ENCODE measurements around the gene RDH14. TPM values are rescaled to one million over a fixed set of nuclear protein-coding genes. Genes with fewer than 3 reads are reported as not detected.
A peak's percentile ranks its signal among the peaks of the same experiment; 100 is the strongest.

Gene RDH14
- total and polyA plus RNA-seq, 10 of the 15 experiments (the other 5 are each of a cell fraction or from before 2014, with no cell fraction given), result 15.5 to 33.4 (median 22.8) TPM

DNA sequence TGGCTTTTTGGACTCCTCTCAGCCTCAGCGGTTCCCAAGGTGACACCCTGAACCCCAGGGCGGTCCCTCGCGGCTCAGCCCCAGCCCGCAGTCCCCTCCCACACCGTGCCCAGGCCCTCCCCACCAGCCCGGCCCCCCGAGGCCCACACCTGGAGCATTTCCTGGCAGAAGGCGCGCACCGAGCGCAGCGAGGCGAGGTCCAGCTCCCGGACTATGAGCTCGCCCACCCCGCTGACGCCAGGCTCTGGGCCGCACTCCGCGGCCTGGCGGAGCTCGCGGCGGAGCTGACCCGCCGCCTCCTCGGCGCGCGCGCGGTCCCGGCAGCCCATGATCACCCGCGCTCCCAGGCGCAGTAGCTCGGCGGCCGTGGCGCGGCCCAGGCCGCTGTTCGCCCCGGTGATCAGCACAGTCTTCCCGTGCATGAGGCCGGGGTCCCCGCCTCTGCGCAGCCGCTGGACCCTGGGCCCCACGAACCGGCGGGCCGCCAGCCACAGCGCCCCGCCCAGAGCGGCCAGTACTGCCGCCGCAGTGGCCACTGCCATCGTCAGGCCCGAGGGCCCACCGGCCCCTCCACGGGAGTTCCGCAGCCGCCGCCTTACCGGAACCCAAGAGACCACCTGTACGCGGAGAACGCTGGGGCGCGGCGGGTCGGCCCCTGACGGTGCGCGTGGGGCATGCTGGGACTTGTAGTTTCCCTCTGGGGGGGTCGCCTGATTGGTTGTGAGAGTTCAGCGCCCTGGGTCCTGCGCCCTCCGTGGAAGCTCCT lies at the start of gene RDH14 (continued):
- TF ChIP-seq, protein P1, sequence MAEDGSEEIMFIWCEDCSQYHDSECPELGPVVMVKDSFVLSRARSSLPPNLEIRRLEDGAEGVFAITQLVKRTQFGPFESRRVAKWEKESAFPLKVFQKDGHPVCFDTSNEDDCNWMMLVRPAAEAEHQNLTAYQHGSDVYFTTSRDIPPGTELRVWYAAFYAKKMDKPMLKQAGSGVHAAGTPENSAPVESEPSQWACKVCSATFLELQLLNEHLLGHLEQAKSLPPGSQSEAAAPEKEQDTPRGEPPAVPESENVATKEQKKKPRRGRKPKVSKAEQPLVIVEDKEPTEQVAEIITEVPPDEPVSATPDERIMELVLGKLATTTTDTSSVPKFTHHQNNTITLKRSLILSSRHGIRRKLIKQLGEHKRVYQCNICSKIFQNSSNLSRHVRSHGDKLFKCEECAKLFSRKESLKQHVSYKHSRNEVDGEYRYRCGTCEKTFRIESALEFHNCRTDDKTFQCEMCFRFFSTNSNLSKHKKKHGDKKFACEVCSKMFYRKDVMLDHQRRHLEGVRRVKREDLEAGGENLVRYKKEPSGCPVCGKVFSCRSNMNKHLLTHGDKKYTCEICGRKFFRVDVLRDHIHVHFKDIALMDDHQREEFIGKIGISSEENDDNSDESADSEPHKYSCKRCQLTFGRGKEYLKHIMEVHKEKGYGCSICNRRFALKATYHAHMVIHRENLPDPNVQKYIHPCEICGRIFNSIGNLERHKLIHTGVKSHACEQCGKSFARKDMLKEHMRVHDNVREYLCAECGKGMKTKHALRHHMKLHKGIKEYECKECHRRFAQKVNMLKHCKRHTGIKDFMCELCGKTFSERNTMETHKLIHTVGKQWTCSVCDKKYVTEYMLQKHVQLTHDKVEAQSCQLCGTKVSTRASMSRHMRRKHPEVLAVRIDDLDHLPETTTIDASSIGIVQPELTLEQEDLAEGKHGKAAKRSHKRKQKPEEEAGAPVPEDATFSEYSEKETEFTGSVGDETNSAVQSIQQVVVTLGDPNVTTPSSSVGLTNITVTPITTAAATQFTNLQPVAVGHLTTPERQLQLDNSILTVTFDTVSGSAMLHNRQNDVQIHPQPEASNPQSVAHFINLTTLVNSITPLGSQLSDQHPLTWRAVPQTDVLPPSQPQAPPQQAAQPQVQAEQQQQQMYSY (CRISPR knock-in tag; IDR thresholded peaks at IDR 0.05), result no peak
- TF ChIP-seq RFX5 (IDR thresholded peaks at IDR 0.05; ENCODE audit: low read depth, low read length), result no peak
- TF ChIP-seq EZH2 (IDR thresholded peaks at IDR 0.05; ENCODE audit: borderline replicate concordance, control insufficient read depth, low read depth, low read length), result no peak
- TF ChIP-seq ZZZ3 (IDR thresholded peaks at IDR 0.05; ENCODE audit: control insufficient read depth, insufficient read length, low read depth), result no peak
- TF ChIP-seq RAD21 (IDR thresholded peaks at IDR 0.05; ENCODE audit: insufficient read depth, low read depth, low read length), result no peak
- peak; percentile 82 for TF ChIP-seq NR2C1 (IDR thresholded peaks at IDR 0.05)
- TF ChIP-seq CREB1 (IDR thresholded peaks at IDR 0.05; ENCODE audit: low read depth), result peak; percentile 94
- peak in 1 of 2 experiments; percentile 72; a peak in 2 of 4 replicates for TF ChIP-seq BHLHE40 (IDR thresholded peaks at IDR 0.05; ENCODE audit: borderline replicate concordance in 1 of 2, low read depth in 2 of 2, low read length in 1 of 2)
- TF ChIP-seq NFYA (IDR thresholded peaks at IDR 0.05; ENCODE audit: borderline replicate concordance, low read depth, low read length), result no peak
- no peak for TF ChIP-seq IKZF2 (IDR thresholded peaks at IDR 0.05)
- TF ChIP-seq YY1 (IDR thresholded peaks at IDR 0.05; ENCODE audit: low read depth, low read length), result peak; percentile 89
- TF ChIP-seq KLF5 (IDR thresholded peaks at IDR 0.05; ENCODE audit: partially characterized antibody), result peak; percentile 48
- peak; percentile 98 for TF ChIP-seq IKZF1 (conservative IDR thresholded peaks at IDR 0.05)
- TF ChIP-seq FOXK2 (IDR thresholded peaks at IDR 0.05), result no peak
- TF ChIP-seq NFIC (IDR thresholded peaks at IDR 0.05; ENCODE audit: low read depth, low read length), result no peak
- no peak for TF ChIP-seq JUNB (IDR thresholded peaks at IDR 0.05)
- peak; percentile 15; the same call in 1 of the 2 replicates for TF ChIP-seq SMAD5 (IDR thresholded peaks at IDR 0.05; ENCODE audit: low read depth)
- TF ChIP-seq NRF1 (conservative IDR thresholded peaks at IDR 0.05; ENCODE audit: low read depth, low read length), result no peak
- TF ChIP-seq, protein P2, sequence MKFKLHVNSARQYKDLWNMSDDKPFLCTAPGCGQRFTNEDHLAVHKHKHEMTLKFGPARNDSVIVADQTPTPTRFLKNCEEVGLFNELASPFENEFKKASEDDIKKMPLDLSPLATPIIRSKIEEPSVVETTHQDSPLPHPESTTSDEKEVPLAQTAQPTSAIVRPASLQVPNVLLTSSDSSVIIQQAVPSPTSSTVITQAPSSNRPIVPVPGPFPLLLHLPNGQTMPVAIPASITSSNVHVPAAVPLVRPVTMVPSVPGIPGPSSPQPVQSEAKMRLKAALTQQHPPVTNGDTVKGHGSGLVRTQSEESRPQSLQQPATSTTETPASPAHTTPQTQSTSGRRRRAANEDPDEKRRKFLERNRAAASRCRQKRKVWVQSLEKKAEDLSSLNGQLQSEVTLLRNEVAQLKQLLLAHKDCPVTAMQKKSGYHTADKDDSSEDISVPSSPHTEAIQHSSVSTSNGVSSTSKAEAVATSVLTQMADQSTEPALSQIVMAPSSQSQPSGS (IDR thresholded peaks at IDR 0.05; ENCODE audit: low read length), result no peak
- TF ChIP-seq, protein P3, sequence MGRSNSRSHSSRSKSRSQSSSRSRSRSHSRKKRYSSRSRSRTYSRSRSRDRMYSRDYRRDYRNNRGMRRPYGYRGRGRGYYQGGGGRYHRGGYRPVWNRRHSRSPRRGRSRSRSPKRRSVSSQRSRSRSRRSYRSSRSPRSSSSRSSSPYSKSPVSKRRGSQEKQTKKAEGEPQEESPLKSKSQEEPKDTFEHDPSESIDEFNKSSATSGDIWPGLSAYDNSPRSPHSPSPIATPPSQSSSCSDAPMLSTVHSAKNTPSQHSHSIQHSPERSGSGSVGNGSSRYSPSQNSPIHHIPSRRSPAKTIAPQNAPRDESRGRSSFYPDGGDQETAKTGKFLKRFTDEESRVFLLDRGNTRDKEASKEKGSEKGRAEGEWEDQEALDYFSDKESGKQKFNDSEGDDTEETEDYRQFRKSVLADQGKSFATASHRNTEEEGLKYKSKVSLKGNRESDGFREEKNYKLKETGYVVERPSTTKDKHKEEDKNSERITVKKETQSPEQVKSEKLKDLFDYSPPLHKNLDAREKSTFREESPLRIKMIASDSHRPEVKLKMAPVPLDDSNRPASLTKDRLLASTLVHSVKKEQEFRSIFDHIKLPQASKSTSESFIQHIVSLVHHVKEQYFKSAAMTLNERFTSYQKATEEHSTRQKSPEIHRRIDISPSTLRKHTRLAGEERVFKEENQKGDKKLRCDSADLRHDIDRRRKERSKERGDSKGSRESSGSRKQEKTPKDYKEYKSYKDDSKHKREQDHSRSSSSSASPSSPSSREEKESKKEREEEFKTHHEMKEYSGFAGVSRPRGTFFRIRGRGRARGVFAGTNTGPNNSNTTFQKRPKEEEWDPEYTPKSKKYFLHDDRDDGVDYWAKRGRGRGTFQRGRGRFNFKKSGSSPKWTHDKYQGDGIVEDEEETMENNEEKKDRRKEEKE (IDR thresholded peaks at IDR 0.05), result no peak
- no peak for TF ChIP-seq PAX8 (IDR thresholded peaks at IDR 0.05)
- TF ChIP-seq CHD4 (IDR thresholded peaks at IDR 0.05), result no peak
- TF ChIP-seq CREM (IDR thresholded peaks at IDR 0.05; ENCODE audit: low read depth), result peak; percentile 95
- peak; percentile 49; the same call in 1 of the 2 replicates for TF ChIP-seq HDGF (IDR thresholded peaks at IDR 0.05)
